Stimulated activated CD8-positive, alpha-beta memory T cell treated with anti-CD3 and anti-CD28 coated beads, Interleukin-4, amount 100 ng/mL, for 48 hours (primary cell): Measurements from ENCODE around the gene ATP8A2.

Source experiments
- DNase-seq: peaks from one replicate; pipeline ENCODE4 v3.0.0-alpha.2; 2020

Gene ATP8A2

DNA sequence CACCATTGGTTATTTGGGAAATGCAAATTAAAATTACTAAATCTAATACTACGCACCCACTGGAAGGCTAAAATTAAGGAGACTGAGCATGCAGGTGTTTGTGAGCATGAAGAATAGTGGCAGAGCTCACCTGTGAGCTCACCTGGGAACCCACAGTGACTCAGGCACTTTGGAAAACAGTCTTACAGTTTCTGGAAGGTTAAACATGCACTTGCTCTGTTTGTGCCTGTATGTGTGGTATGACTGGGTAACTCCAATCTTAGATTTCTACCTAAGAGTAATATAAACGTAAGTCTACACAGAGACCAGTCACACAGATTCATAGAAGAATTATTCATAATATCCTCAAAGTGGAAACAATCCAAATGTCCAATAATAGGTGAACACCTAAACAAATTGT, 318.8 kb downstream of the ATP8A2 start:
- DNase-seq: no peak

GRCh38 chr13:25691654-25692053, 319.9 kb downstream of the ATP8A2 start:
- DNase-seq: no peak

DNA sequence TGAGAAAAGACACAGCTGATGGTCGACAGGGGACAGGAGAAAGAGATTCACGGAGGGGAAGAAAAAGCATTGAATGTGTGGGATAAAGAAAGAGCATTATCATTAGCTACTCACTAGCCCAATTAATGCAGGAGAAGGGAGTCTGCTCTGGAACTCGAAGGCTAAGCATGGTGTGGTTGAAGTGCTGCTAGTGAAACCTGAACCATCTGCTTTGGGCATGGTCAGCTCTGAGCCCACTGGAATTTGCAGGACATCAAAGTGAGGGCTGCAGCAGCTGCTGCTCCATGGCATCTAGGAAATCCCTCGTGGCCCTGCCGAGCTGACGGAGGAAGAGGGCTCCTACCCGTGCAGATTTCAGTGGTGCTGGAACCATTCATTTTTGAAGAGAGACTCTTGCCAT, 320.3 kb downstream of the ATP8A2 start:
- DNase-seq: no peak

DNA sequence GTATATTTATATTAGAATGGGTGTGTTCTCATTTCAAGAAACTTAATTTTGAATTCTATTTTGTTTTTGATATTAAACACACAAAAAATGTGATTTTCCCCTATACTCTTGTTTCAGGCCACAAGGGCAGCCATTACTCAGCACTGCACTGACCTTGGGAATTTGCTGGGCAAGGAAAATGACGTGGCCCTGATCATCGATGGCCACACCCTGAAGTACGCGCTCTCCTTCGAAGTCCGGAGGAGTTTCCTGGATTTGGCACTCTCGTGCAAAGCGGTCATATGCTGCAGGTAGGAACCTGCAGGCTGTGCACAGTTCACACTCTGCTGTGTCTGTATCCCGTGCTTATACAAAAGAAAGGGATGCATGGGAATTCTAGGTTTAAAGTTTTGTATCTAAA, 327.3 kb downstream of the ATP8A2 start:
- no peak for DNase-seq

- DNase-seq: no peak
Observed at GRCh38 chr13:25699600-25699999, 327.8 kb downstream of the ATP8A2 start.

DNA sequence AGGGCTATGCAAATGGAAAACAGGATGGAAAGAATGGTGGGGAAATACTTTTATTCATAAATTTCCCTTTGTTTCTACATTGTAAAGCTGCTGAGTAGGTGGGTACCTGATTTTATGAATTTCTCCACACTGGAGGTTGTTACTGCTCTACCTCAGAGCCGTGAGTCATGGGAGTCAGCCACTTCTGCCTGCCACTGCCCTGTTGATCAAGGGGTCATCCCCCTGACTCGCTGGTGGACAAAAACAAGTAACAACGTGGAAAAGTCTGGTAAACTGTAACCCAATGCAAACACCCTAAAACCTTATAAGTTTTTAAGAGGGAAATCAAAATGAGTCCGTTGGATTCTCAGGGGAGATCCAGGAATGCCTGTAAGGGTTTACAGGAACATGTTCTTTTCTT, 329.5 kb downstream of the ATP8A2 start:
- DNase-seq: no peak

- no peak for DNase-seq
Observed at GRCh38 chr13:25702386-25702785, 330.6 kb downstream of the ATP8A2 start.

- no peak for DNase-seq
Observed at GRCh38 chr13:25707726-25708125, 336.0 kb downstream of the ATP8A2 start.

DNA sequence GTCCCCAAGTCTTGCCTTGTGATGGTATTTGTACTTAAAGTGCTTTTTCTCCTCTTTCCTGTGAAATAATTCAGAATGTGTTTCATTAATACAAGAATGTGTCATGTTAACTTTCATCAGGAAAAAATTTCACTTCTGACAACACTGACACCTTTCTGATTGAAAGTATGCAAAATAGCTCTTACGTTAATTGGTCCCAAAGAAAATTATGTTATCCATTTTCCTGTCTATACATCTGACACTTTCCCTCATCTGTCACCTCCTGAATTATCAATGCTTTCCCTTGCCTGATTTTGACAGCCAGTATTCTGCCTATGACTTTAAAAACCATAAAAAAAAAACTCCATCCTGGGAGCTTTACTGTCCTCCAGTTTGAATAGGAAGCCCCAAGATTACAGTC, 336.5 kb downstream of the ATP8A2 start:
- DNase-seq: no peak

DNA sequence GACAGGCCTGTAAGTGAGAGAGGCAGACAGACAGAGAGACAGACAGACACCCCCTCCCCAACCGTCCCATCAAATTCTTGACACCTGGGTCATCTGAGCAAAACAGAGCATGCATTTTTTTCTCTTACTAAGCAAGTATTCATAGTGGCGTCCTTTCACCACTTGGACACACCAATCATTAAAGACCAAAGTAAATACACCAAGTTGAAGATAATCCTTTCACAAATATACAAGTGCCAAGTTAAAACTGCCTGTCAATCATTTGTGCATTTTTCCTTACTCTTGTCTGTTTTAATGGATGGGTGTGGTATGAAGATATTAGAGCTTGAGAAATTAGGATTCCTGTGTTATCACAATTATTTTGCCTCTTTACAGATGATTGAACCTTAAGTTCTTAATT, 337.3 kb downstream of the ATP8A2 start:
- DNase-seq: no peak

- no peak for DNase-seq
Observed at GRCh38 chr13:25715760-25716159, 344.0 kb downstream of the ATP8A2 start.

DNA sequence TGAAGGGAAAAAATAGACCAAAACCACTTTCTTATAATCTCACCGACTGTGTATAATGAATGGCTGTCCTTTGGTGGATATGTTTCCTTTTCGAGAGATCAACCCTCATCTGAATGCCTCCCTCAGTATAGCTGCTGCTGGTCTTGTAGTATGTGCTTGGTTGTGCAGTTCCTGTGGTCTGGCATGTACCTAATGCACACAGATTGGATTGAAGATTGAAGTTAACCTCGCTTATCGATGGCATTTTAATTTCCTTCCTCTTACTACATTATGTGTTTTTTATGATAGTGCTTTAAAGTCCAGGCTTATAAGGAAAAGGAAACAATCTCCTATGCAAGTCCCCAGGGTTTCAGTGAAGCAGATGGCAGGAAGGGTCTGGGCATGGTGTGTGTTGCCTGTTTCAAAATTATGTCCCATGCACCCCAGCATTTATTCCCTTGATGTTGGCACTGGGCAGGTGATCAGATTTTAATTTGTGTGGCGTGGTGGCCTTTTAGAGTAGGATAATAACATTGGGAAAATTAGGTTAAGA, 346.0 kb downstream of the ATP8A2 start:
- no peak for DNase-seq

GRCh38 chr13:25719666-25720065, 347.9 kb downstream of the ATP8A2 start:
- no peak for DNase-seq

GRCh38 chr13:25722893-25723292, 351.1 kb downstream of the ATP8A2 start:
- no peak for DNase-seq

GRCh38 chr13:25725104-25725503, 353.3 kb downstream of the ATP8A2 start:
- no peak for DNase-seq

GRCh38 chr13:25727250-25727649, 355.5 kb downstream of the ATP8A2 start:
- no peak for DNase-seq

DNA sequence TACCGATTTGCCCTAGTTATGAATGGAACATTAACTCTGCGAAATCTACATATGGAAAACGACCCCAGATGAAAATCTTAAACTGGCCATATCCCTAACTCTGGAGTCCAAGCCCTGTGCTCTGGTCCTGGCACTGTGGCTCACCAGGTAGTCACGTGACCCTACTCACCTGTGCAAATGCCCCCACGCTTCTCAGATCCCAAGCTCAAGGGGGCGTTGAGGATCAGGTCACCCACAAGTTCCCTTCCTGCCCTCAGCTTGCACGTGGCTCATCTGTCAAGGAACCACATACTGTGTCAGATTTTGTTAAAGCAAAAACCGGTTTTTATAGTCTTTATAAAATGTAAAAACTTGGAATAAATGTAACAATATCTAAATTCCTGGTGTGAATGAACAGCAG, 356.0 kb downstream of the ATP8A2 start:
- no peak for DNase-seq

GRCh38 chr13:25729201-25729600, 357.4 kb downstream of the ATP8A2 start:
- DNase-seq: no peak

- DNase-seq: no peak
Observed at GRCh38 chr13:25731037-25731436, 359.3 kb downstream of the ATP8A2 start.

DNA sequence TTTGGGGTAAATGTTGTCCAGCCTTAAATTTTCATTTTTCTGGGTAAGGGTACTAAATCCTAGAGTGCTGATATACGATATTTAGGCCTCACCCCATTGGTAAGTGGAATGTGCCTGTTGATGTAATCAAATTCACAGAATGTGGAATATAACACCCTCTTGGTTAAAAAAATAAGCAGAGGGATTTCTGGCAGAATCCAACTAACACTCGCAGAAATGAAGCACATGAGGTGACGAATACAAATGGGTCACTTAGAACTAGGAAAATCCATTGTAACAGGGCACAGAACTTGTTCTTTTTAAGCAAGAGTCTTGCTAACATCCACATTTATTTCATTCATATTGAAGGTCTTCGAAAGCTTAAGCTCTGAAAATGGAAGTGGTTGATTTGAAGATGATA, 359.8 kb downstream of the ATP8A2 start:
- no peak for DNase-seq

GRCh38 chr13:25732111-25732865, 360.5 kb downstream of the ATP8A2 start:
- no peak for DNase-seq

DNA sequence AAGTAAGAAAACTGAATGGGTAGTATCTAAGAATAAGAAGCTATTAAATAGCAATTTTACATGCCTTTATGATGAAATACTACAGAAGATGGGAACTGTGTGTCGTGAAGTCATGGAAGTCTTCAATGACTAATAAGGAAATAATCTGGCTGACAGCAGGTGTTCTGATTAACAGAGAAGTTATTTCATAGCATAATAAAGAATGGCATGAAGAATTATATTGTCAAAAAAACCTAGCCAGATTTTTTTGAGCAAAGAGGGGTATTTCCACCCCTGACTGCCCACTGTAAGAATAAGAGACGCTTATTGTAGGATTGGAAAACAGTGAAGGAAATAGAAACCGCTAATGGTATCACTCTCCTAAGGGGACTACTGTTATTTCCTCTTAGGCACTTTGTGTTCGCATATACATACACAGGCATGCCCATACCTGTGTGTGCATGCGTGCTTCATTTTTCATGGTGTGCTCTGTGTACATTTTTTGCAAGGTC, 361.3 kb downstream of the ATP8A2 start:
- no peak for DNase-seq

- no peak for DNase-seq
Observed at GRCh38 chr13:25733696-25734435, 362.1 kb downstream of the ATP8A2 start.
